H1 (cell line): Measurements from ENCODE around the gene CYP2A6. TPM values are rescaled to one million over a fixed set of nuclear protein-coding genes. Genes with fewer than 3 reads are reported as not detected.

Source experiments
- CTCF ChIA-PET: fragments of 300-600 bp; sonication (Branson Sonifier 250); formaldehyde crosslinking; loops from one replicate; lab custom pipeline; 2021; ENCODE audit not compliant: partially characterized antibody; lab: Charles Lee
- POLR2A ChIA-PET: fragments of 300-600 bp; sonication (Branson Sonifier 250); formaldehyde crosslinking; loops from one replicate; lab custom pipeline; 2021; ENCODE audit warnings: inconsistent platforms; ENCODE audit not compliant: partially characterized antibody; lab: Charles Lee
- DNase-seq, 2 experiments: peaks; one replicate each; pipeline versions ENCODE4 v3.0.0 to v3.0.0-alpha.2; 2010 to 2022; ENCODE audit warnings: low spot score in 2 of 2, low read depth in 1 of 2, mixed read lengths in 1 of 2
- FAIRE-seq: peaks from 2 replicates; lab custom pipeline; 2011; peaks lifted over from hg19 to GRCh38; lab: Jason Lieb, UNC
- H2AFZ ChIP-seq: 2 replicates; pipeline ENCODE4 v1.8.1; 2012; ENCODE audit warnings: low read length, inconsistent platforms
- H2AK5ac ChIP-seq: 2 replicates; pipeline ENCODE4 v1.6.1; 2013; ENCODE audit warnings: low read depth, low read length
- H2BK120ac ChIP-seq: replicated peaks from 2 replicates; pipeline ENCODE3; 2013; ENCODE audit warnings: low read depth, low read length, inconsistent platforms
- H2BK12ac ChIP-seq: 2 replicates; pipeline ENCODE4 v1.6.1; 2013; ENCODE audit warnings: low read depth, low read length
- H2BK15ac ChIP-seq: 2 replicates; pipeline ENCODE4 v1.6.1; 2013; ENCODE audit warnings: low read length
- H2BK20ac ChIP-seq: 2 replicates; pipeline ENCODE4 v1.6.1; 2013; ENCODE audit warnings: low read length
- H2BK5ac ChIP-seq: 2 replicates; pipeline ENCODE4 v1.6.1; 2013; ENCODE audit warnings: low read depth, low read length
- H3K14ac ChIP-seq: 2 replicates; pipeline ENCODE4 v1.6.1; 2013; ENCODE audit warnings: inconsistent platforms; ENCODE audit not compliant: insufficient read length
- H3K18ac ChIP-seq: 2 replicates; pipeline ENCODE4 v1.6.1; 2013; ENCODE audit warnings: low read length; ENCODE audit errors: extremely low read depth
- H3K23ac ChIP-seq: 2 replicates; pipeline ENCODE4 v1.6.1; 2013; ENCODE audit warnings: inconsistent platforms; ENCODE audit not compliant: insufficient read length
- H3K23me2 ChIP-seq: 2 replicates; pipeline ENCODE4 v1.6.1; 2013; ENCODE audit warnings: low read depth, low read length
- H3K27ac ChIP-seq: 2 replicates; pipeline ENCODE4 v1.6.1; 2011; ENCODE audit warnings: low read depth, low read length, inconsistent platforms
- H3K27me3 ChIP-seq, 4 experiments: replicated peaks in 1 of 4; 1 replicate in 1 of 4; 2 replicates in 3 of 4; pipeline versions ENCODE4 v1.6.1 to v1.8.1; 2011 to 2013; ENCODE audit warnings: low read length in 3 of 4, mild to moderate bottlenecking in 3 of 4, inconsistent platforms in 2 of 4, mixed read lengths in 2 of 4, moderate library complexity in 1 of 4; ENCODE audit not compliant: control insufficient read depth in 3 of 4, insufficient read depth in 3 of 4; ENCODE audit errors: extremely low read depth in 1 of 4
- H3K36me3 ChIP-seq, 4 experiments: 2 replicates each; pipeline versions ENCODE4 v1.6.1 to v1.8.1; 2011 to 2013; ENCODE audit warnings: mild to moderate bottlenecking in 4 of 4, low read length in 3 of 4, moderate library complexity in 2 of 4, control low read depth in 1 of 4, inconsistent platforms in 1 of 4; ENCODE audit not compliant: insufficient read depth in 4 of 4, control insufficient read depth in 2 of 4
- H3K4ac ChIP-seq: replicated peaks from 2 replicates; pipeline ENCODE3; 2013; ENCODE audit warnings: low read length, low read depth, mixed read lengths, inconsistent platforms; ENCODE audit not compliant: insufficient read length
- H3K4me1 ChIP-seq, 4 experiments: replicated peaks in 1 of 4; 1 replicate in 1 of 4; 2 replicates in 3 of 4; pipeline versions ENCODE4 v1.6.1 to v1.8.1; 2011 to 2013; ENCODE audit warnings: low read length in 3 of 4, inconsistent platforms in 2 of 4, mixed read lengths in 1 of 4; ENCODE audit not compliant: insufficient read depth in 4 of 4, control insufficient read depth in 3 of 4
- H3K4me2 ChIP-seq, 2 experiments: 2 replicates each; pipeline versions ENCODE4 v1.6.1 to v1.8.1; 2011 to 2013; ENCODE audit warnings: low read depth in 2 of 2, low read length in 2 of 2, control low read depth in 1 of 2, inconsistent platforms in 1 of 2, mild to moderate bottlenecking in 1 of 2; ENCODE audit not compliant: insufficient read depth in 1 of 2
- H3K4me3 ChIP-seq, 4 experiments: fragments of 200-600, 300-600 bp in 1 of 4; sonication (generic), shearing (Covaris generic), sonication (Bioruptor Twin) in 1 of 4; 2 replicates each; pipeline versions ENCODE4 v1.5.1 to v1.8.1; 2011 to 2016; ENCODE audit warnings: low read length in 4 of 4, low read depth in 3 of 4, control low read depth in 2 of 4, inconsistent platforms in 2 of 4, mild to moderate bottlenecking in 2 of 4, mixed read lengths in 1 of 4, moderate library complexity in 1 of 4; ENCODE audit not compliant: insufficient read depth in 2 of 4; ENCODE audit errors: extremely low read depth in 1 of 4
- H3K56ac ChIP-seq: replicated peaks from 2 replicates; pipeline ENCODE3; 2013; ENCODE audit warnings: low read depth, mild to moderate bottlenecking, mixed read lengths, low read length, inconsistent platforms; ENCODE audit not compliant: insufficient read length
- H3K79me1 ChIP-seq: 2 replicates; pipeline ENCODE4 v1.6.1; 2013; ENCODE audit warnings: low read depth, low read length, control low read depth
- H3K79me2 ChIP-seq, 2 experiments: 2 replicates each; pipeline versions ENCODE4 v1.6.1 to v1.8.1; 2012 to 2013; ENCODE audit warnings: low read length in 2 of 2, mild to moderate bottlenecking in 2 of 2, inconsistent platforms in 1 of 2; ENCODE audit not compliant: insufficient read depth in 2 of 2, control insufficient read depth in 1 of 2
- H3K9ac ChIP-seq, 4 experiments: replicated peaks in 1 of 4; 1 replicate in 1 of 4; 2 replicates in 3 of 4; pipeline versions ENCODE4 v1.6.1 to v1.8.1; 2011 to 2013; ENCODE audit warnings: low read depth in 3 of 4, low read length in 3 of 4, control low read depth in 2 of 4, mild to moderate bottlenecking in 2 of 4, moderate library complexity in 2 of 4, inconsistent platforms in 1 of 4; ENCODE audit errors: extremely low read depth in 1 of 4
- H3K9me3 ChIP-seq, 2 experiments: 2 replicates each; pipeline versions ENCODE4 v1.6.1 to v1.8.1; 2012 to 2013; ENCODE audit warnings: mild to moderate bottlenecking in 2 of 2, moderate library complexity in 2 of 2, control low read depth in 1 of 2, inconsistent platforms in 1 of 2, low read depth in 1 of 2, low read length in 1 of 2, mixed read lengths in 1 of 2; ENCODE audit not compliant: insufficient read depth in 2 of 2
- H4K20me1 ChIP-seq, 2 experiments: replicated peaks in 1 of 2; 2 replicates each; pipeline versions ENCODE3 to v1.8.1; 2011 to 2013; ENCODE audit warnings: inconsistent platforms in 2 of 2, low read length in 2 of 2, mild to moderate bottlenecking in 1 of 2; ENCODE audit not compliant: insufficient read depth in 2 of 2, control insufficient read depth in 1 of 2
- H4K5ac ChIP-seq: 2 replicates; pipeline ENCODE4 v1.6.1; 2013; ENCODE audit warnings: low read length, low read depth, mixed read lengths, inconsistent platforms; ENCODE audit not compliant: insufficient read length
- H4K8ac ChIP-seq: 2 replicates; pipeline ENCODE4 v1.8.0; 2013; ENCODE audit warnings: mild to moderate bottlenecking, moderate library complexity, low read length, inconsistent platforms; ENCODE audit not compliant: insufficient read depth; ENCODE audit errors: extremely low read depth
- H4K91ac ChIP-seq: replicated peaks from 2 replicates; pipeline ENCODE3; 2013; ENCODE audit warnings: low read length, mixed read lengths, inconsistent platforms; ENCODE audit not compliant: insufficient read length
- BACH1 ChIP-seq: IDR thresholded peaks from 2 replicates; pipeline ENCODE4 v1.6.1; 2012; ENCODE audit warnings: low read length, improper control_type of control experiment
- CHD1 ChIP-seq: IDR thresholded peaks from 2 replicates; pipeline ENCODE4 v1.6.1; 2012; ENCODE audit warnings: low read depth, low read length, improper control_type of control experiment
- KDM5A ChIP-seq: fragments of 200-600 bp; IDR thresholded peaks from 2 replicates; pipeline ENCODE4 v1.7.1; 2012; ENCODE audit warnings: mild to moderate bottlenecking, low read length, inconsistent platforms, mixed read lengths
- MAFK ChIP-seq: IDR thresholded peaks from 2 replicates; pipeline ENCODE4 v1.6.1; 2012; ENCODE audit warnings: low read depth, mild to moderate bottlenecking, improper control_type of control experiment, low read length
- RAD21 ChIP-seq, 2 experiments: IDR thresholded peaks in 1 of 2; conservative IDR thresholded peaks in 1 of 2; 2 replicates each; pipeline ENCODE4 v1.6.1; 2011; ENCODE audit warnings: low read depth in 2 of 2, low read length in 2 of 2, improper control_type of control experiment in 1 of 2, inconsistent platforms in 1 of 2, mild to moderate bottlenecking in 1 of 2, moderate library complexity in 1 of 2
- RXRA ChIP-seq: IDR thresholded peaks from 2 replicates; pipeline ENCODE4 v1.6.1; 2011; ENCODE audit warnings: low read depth, mild to moderate bottlenecking, low read length, moderate library complexity; ENCODE audit not compliant: insufficient read depth
- SAP30 ChIP-seq: fragments of 300-600 bp; sonication (generic); IDR thresholded peaks from 2 replicates; pipeline ENCODE4 v1.7.1; 2012; ENCODE audit warnings: low read length, moderate library complexity, mild to moderate bottlenecking, inconsistent platforms; ENCODE audit not compliant: insufficient read depth, insufficient replicate concordance
- TAF7 ChIP-seq: optimal IDR thresholded peaks from 2 replicates; pipeline ENCODE3; 2011; ENCODE audit warnings: low read depth, mild to moderate bottlenecking, inconsistent platforms, low read length, moderate library complexity, borderline replicate concordance
- TBP ChIP-seq: IDR thresholded peaks from 2 replicates; pipeline ENCODE4 v1.6.1; 2011; ENCODE audit warnings: low read depth, low read length, improper control_type of control experiment
- WGBS, 2 experiments: shearing (Covaris generic) in 1 of 2; methylation state at CpG; one replicate each; pipeline versions ENCODE4 v1.1.6 to v1.1.7; 2013 to 2015; ENCODE audit warnings: low lambda C conversion rate in 2 of 2, mixed read lengths in 2 of 2, inconsistent platforms in 1 of 2, low coverage in 1 of 2, missing lambda C conversion rate in 1 of 2; ENCODE audit not compliant: insufficient replicate concordance in 2 of 2, insufficient coverage in 1 of 2, insufficient read length in 1 of 2; ENCODE audit errors: extremely low coverage in 1 of 2, missing lambda C conversion rate in 1 of 2; 5-methylcytosine and 5-hydroxymethylcytosine counted together
- polyA plus RNA-seq, 7 experiments: library from polyadenylated mRNA; depleted of rRNA in 3 of 7; stranded (reverse) in 5 of 7; unstranded in 2 of 7; fragments of >200 nt in 5 of 7; fragments of 200-250 nt in 2 of 7; gene quantifications; 1 replicate in 5 of 7; 2 replicates in 1 of 7; 4 replicates in 1 of 7; pipeline versions ENCODE4 v1.2.1 to v1.2.3, GENCODE V29; 2011 to 2013; ENCODE audit warnings: missing spikeins in 2 of 7, mixed read lengths in 2 of 7
- total RNA-seq: library from RNA; stranded (reverse); fragmentation: NEBNext Ultra II Directional; extraction: Animal tissue kit (Norgen Biotek cat#: 25700); gene quantifications from 2 replicates; pipeline ENCODE4 v1.2.1, GENCODE V29; 2021

The CYP2A6 gene
- total and polyA plus RNA-seq, 2 of the 8 experiments (the other 6 are each of a cell fraction or from before 2014, with no cell fraction given) = 0.33 TPM; not detected in 1

GRCh38 chr19:40806423-40807146 lies 43.7 kb downstream of the CYP2A6 start:
- Histone ChIP-seq H3K79me2 (peaks cover 5 to 58% of the 10 kb centered on the region in 2 experiments), H2AFZ (no peak overlapping the region), H3K27ac (no peak overlapping the region), H2BK15ac (no peak overlapping the region), H3K9ac (no peak overlapping the region), H4K8ac (no peak overlapping the region; the same call in 1 of the 2 replicates), H3K79me1 (peaks cover 31% of the 10 kb centered on the region), H3K4me1 (peaks cover 3 to 53% (median 27%) of the 10 kb centered on the region in 4 experiments), H3K23me2 (peaks cover 7% of the 10 kb centered on the region; the same call in 1 of the 2 replicates), H4K91ac (no peak overlapping the region), H3K4me3 (peak overlapping the region in 2 of 4 experiments; percentile 22 to 35; a peak in 2 of 8 replicates), H2BK120ac (no peak overlapping the region), H3K18ac (no peak overlapping the region), H2BK5ac (0 out of 2 replicates have a peak overlapping the region, but pooled peaks have one; percentile 35), H3K36me3 (peaks cover 6 to 42% (median 13%) of the 10 kb centered on the region in 4 experiments; a peak in 6 of 8 replicates), H2BK20ac (no peak overlapping the region), H3K9me3 (no peaks in the 10 kb centered on the region), H2AK5ac (0 out of 2 replicates have a peak overlapping the region, but pooled peaks have one; percentile 28), H3K4me2 (peak overlapping the region; percentile 4 to 45; a peak in 3 of 4 replicates), H4K5ac (no peak overlapping the region), H3K4ac (no peak overlapping the region), H3K23ac (no peak overlapping the region), H2BK12ac (no peak overlapping the region), H3K27me3 (no peaks in the 10 kb centered on the region), H4K20me1 (peaks cover 44 to 60% of the 10 kb centered on the region in 2 experiments), H3K14ac (no peak overlapping the region), H3K56ac (no peak overlapping the region)
- DNase-seq = peak; percentile 90 to 95
- POLR2A ChIA-PET = interaction anchor here (0.5 to 15.7 kb wide), 24 partner anchors 8 to 320 kb away, joined by 3 to 241 read pairs (median 5); partner anchors contain the start of genes ACTMAP, COQ8B, EGLN2 and ITPKC
- CTCF ChIA-PET = interaction anchor here (0.8 to 4.4 kb wide), 21 partner anchors 8 to 338 kb away, joined by 3 to 26 read pairs (median 5); partner anchors contain the start of genes EGLN2, NUMBL and RAB4B
- FAIRE-seq = peak; percentile 77
- 37% methylated on average over 25 of the region's 26 CpGs; no CpG with 5 or more reads in 1 of the 2 experiments for WGBS, 2 experiments
- TF ChIP-seq TAF7 (peak; percentile 36), RXRA (no peak), BACH1 (peak; percentile 45; the same call in 1 of the 2 replicates), CHD1 (peak; percentile 92), MAFK (no peak), KDM5A (no peak), SAP30 (peak; percentile 68), RAD21 (IDR thresholded peaks at IDR 0.05 in 1 of 2, conservative IDR thresholded peaks at IDR 0.05 in 1 of 2; ENCODE audit: low read depth in 2 of 2, low read length in 2 of 2) (peak; percentile 52 to 61), TBP (0 out of 2 replicates have a peak, but pooled peaks have one; percentile 36)
